ENCODE results near the gene PRLH.
A peak's percentile ranks its signal among the peaks of the same experiment; 100 is the strongest.

The PRLH gene

DNA sequence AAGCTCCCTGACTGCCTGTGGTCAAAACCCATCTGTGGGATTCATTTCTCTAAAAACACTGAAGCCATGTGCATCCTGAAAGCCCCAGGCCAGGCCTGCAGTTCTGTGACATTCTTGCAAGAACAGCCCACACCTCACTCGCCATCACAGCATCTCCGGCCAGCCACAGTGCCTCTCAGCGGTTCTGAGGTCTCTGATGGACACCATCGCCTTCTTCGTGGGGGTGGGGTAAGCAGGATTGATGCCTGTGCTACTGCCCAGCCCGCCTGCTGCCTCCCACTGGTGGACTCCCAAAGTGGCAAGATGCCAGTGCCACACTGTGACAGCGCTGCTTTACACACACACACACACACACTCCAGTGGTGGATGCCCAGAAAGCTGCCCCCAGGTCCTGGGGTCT is 5.2 kb upstream of the PRLH start:
- TF ChIP-seq, protein P1, sequence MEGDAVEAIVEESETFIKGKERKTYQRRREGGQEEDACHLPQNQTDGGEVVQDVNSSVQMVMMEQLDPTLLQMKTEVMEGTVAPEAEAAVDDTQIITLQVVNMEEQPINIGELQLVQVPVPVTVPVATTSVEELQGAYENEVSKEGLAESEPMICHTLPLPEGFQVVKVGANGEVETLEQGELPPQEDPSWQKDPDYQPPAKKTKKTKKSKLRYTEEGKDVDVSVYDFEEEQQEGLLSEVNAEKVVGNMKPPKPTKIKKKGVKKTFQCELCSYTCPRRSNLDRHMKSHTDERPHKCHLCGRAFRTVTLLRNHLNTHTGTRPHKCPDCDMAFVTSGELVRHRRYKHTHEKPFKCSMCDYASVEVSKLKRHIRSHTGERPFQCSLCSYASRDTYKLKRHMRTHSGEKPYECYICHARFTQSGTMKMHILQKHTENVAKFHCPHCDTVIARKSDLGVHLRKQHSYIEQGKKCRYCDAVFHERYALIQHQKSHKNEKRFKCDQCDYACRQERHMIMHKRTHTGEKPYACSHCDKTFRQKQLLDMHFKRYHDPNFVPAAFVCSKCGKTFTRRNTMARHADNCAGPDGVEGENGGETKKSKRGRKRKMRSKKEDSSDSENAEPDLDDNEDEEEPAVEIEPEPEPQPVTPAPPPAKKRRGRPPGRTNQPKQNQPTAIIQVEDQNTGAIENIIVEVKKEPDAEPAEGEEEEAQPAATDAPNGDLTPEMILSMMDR (IDR thresholded peaks at IDR 0.05; ENCODE audit: insufficient read depth, low read depth, low read length, missing control alignments), result no peak
- no peak for DNase-seq (ENCODE audit: low read depth)
- H3K4me3 ChIP-seq (ENCODE audit: low read length), result no peak overlapping the region

DNA sequence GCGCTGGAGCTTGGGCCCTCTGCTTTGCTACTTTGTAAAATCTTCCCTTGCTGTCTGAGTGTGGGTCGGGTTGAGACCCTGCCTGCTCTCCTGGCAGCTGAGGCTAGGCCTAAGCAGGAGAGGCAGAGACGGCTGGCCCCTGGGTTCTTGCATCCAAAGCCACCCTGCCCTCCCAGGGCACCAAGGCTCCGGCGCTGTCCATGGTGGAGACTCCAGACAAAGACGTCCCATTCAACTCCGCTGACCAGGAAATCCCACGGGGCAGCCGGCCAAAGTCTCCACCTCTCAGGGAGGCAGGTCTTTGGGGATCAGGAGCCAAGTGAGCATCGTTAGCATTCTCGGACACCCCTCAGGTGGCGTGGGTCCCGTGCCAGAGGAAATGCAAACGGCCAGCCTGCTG is 2.6 kb upstream of the PRLH start:
- no peak overlapping the region for H3K4me3 ChIP-seq (ENCODE audit: low read length)
- TF ChIP-seq, protein P1 (IDR thresholded peaks at IDR 0.05; ENCODE audit: insufficient read depth, low read depth, low read length, missing control alignments), result no peak
- DNase-seq (ENCODE audit: low read depth), result peak; percentile 41

DNA sequence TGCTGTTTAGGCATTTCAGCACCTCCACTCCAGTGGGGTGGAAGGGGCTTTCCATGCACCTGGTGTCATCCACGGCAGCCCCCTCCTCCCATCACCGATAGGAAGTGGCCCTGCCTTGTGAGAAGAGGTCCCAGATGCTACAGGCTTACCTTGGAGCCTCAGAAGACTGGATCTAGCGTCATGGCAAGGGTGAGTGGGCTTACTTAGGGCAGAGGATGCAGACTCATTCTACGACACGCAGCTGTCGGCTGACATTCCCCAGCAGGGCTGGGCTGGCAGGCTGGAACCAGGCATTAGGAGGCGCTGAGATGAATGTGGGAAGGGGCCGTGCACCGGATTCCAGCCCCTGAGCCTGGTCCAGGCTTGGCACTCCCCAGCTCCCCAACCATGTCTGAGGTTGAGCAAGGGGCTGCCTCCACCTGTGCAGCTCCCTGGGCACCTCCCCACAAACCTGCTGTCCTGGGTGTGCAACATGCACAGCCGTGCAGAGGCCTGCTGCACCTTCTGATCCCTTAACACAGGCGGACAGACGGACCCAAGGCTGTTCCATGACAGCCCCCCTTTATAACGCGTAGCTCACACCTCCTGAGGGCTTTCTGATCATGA is 1.7 kb upstream of the PRLH start:
- DNase-seq (ENCODE audit: low read depth), result no peak
- no peak overlapping the region for H3K4me3 ChIP-seq (ENCODE audit: low read length)
- TF ChIP-seq, protein P1 (IDR thresholded peaks at IDR 0.05; ENCODE audit: insufficient read depth, low read depth, low read length, missing control alignments), result no peak

DNA sequence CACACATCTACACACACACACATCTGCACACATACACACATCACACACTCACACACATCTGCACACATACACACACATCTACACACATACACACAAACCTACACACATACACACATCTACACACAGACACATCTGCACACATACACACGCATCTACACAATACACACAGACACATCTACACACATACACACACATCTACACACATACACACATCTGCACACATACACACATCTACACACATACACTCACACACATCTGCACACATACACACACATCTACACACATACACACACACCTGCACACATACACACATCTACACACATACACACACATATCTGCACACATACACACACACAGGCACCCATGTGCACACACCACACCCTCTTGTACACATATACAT is 400 bp upstream of the PRLH start:
- no peak for DNase-seq (ENCODE audit: low read depth)
- TF ChIP-seq, protein P1 (IDR thresholded peaks at IDR 0.05; ENCODE audit: insufficient read depth, low read depth, low read length, missing control alignments), result no peak
- H3K4me3 ChIP-seq (ENCODE audit: low read length), result no peak overlapping the region

DNA sequence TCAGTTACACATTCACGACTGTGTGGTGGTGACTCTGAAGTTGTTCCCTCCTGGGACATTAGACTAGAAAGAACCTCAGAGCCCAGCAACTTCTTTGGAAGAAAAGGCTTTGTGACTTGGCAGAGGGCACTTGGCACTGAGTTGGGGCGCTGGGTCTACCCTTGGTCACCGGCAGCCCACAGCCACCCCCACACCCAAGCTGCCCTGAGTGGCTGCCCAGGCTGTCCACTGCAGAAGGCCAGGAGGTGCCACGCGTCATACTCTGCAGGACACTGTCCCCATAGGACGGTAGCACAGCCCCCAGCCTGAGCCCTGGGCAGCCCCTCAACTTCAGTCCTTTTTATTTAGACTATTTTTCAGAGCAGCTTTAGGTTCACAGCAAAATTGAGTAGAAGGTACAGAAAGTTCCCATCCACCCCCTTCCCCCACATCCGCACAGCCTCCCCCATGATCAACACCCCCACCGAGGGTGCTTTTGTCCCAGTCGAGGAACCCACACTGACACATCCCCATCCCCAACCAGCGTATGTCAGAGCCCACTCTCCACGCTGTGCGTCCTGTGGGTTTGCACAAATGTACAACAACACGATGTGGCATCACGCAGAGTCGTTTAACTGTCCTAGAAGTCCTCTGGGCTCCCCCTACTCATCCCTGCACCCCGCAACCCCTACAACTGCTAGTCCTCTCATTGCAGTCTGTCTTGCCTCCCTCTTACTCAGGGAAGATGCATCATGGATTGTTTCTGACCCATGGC is 1.1 kb downstream of the PRLH start:
- TF ChIP-seq, protein P1 (IDR thresholded peaks at IDR 0.05; ENCODE audit: insufficient read depth, low read depth, low read length, missing control alignments), result no peak
- DNase-seq (ENCODE audit: low read depth), result no peak
- no peak overlapping the region for H3K4me3 ChIP-seq (ENCODE audit: low read length)

DNA sequence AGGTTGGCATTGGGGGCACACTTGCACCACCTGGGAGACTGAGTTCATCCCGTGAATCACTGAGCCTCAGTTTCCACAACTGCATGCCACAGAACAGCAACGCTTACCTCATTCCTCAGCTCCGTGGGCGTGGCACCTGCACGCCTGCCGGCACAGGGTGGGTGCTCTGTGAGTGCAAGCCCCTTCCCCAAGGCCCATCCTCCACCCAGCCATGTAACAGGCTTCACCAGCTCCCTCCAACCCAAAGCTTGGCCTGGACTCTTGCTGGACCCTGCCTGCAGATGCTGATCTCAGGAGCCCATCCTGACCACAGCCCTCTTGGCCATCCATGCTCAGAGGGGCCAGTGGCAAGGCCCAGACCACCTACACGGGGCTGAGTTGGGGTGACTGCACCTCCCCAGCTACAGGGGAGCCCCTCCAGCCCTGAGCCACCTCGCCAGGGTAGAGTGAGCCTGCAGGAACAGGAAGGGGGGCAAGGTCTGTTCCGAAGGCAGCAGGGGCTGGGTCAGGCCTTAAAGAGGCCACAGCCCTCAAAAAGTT is 1.8 kb downstream of the PRLH start:
- TF ChIP-seq, protein P1 (IDR thresholded peaks at IDR 0.05; ENCODE audit: insufficient read depth, low read depth, low read length, missing control alignments), result no peak
- no peak overlapping the region for H3K4me3 ChIP-seq (ENCODE audit: low read length)
- no peak for DNase-seq (ENCODE audit: low read depth)

Measured in epithelial cell of esophagus (primary cell).